HEK293 (cell line): ENCODE measurements around the gene IFI30.
A peak's percentile ranks its signal among the peaks of the same experiment; 100 is the strongest.

Experiments
- CTCF ChIA-PET: fragments of 350-600 bp; formaldehyde crosslinking; extraction: SDS; loops from one replicate; lab custom pipeline; 2021; ENCODE audit warnings: antibody characterized with exemption; lab: Yijun Ruan, JAX
- POLR2A ChIA-PET: fragments of 300-600 bp; formaldehyde crosslinking; extraction: SDS; loops from one replicate; lab custom pipeline; 2020; ENCODE audit warnings: antibody characterized with exemption, inconsistent platforms; lab: Yijun Ruan, JAX
- H3K27ac ChIP-seq: fragments of 200-500 bp; sonication (Bioruptor generic); 2 replicates; pipeline ENCODE4 v1.5.1; 2014; ENCODE audit warnings: low read depth, low read length, control low read depth, inconsistent platforms; ENCODE audit errors: extremely low read depth
- H3K36me3 ChIP-seq, 2 experiments: fragments of 200-500 bp in 1 of 2; sonication (Bioruptor generic) in 1 of 2; 1 replicate in 1 of 2; 2 replicates in 1 of 2; pipeline ENCODE4 v1.5.1; 2014 to 2017; ENCODE audit warnings: inconsistent platforms in 2 of 2, low read length in 2 of 2; ENCODE audit not compliant: control insufficient read depth in 2 of 2, insufficient read depth in 1 of 2
- H3K4me1 ChIP-seq: fragments of 200-500 bp; sonication (Bioruptor generic); 2 replicates; pipeline ENCODE4 v1.5.1; 2014; ENCODE audit warnings: mild to moderate bottlenecking, low read length, inconsistent platforms; ENCODE audit not compliant: control insufficient read depth, insufficient read depth
- H3K4me3 ChIP-seq: 2 replicates; pipeline ENCODE4 v1.5.1; 2011; ENCODE audit warnings: low read depth, mild to moderate bottlenecking, control low read depth, low read length, moderate library complexity
- H3K9me3 ChIP-seq: fragments of 200-500 bp; sonication (Bioruptor generic); 2 replicates; pipeline ENCODE4 v1.5.1; 2014; ENCODE audit warnings: low read depth, low read length, inconsistent platforms; ENCODE audit not compliant: control insufficient read depth, insufficient read depth
- AEBP2 ChIP-seq: fragments of 450-650 bp; formaldehyde crosslinking; IDR thresholded peaks from 2 replicates; pipeline ENCODE4 v1.5.1; 2016; ENCODE audit warnings: missing biosample characterization, missing genetic modification characterization, borderline replicate concordance
- KLF1 ChIP-seq: fragments of 450-650 bp; formaldehyde crosslinking; IDR thresholded peaks from 2 replicates; pipeline ENCODE4 v1.5.1; 2016; ENCODE audit warnings: missing biosample characterization, missing genetic modification characterization
- KLF9 ChIP-seq: fragments of 450-650 bp; formaldehyde crosslinking; IDR thresholded peaks from 2 replicates; pipeline ENCODE4 v1.5.1; 2016; ENCODE audit warnings: missing biosample characterization, missing genetic modification characterization, low read depth
- OSR2 ChIP-seq: fragments of 450-650 bp; formaldehyde crosslinking; IDR thresholded peaks from 2 replicates; pipeline ENCODE4 v1.5.1; 2016; ENCODE audit warnings: missing biosample characterization, missing genetic modification characterization
- PRDM10 ChIP-seq: fragments of 450-650 bp; formaldehyde crosslinking; IDR thresholded peaks from 2 replicates; pipeline ENCODE4 v1.5.1; 2016; ENCODE audit warnings: missing biosample characterization, missing genetic modification characterization
- ZBTB49 ChIP-seq: fragments of 450-650 bp; formaldehyde crosslinking; IDR thresholded peaks from 2 replicates; pipeline ENCODE4 v1.5.1; 2016; ENCODE audit warnings: missing biosample characterization, missing genetic modification characterization, low read depth
- ZBTB7A ChIP-seq: fragments of 450-650 bp; formaldehyde crosslinking; IDR thresholded peaks from 2 replicates; pipeline ENCODE4 v1.5.1; 2016; ENCODE audit warnings: low read depth, missing biosample characterization, missing genetic modification characterization
- ZFP41 ChIP-seq: fragments of 450-650 bp; formaldehyde crosslinking; IDR thresholded peaks from 2 replicates; pipeline ENCODE4 v1.5.1; 2016; ENCODE audit warnings: missing biosample characterization, missing genetic modification characterization, borderline replicate concordance
- ZNF2 ChIP-seq: fragments of 450-650 bp; formaldehyde crosslinking; IDR thresholded peaks from 2 replicates; pipeline ENCODE4 v1.5.1; 2016; ENCODE audit warnings: missing biosample characterization, missing genetic modification characterization
- ZNF266 ChIP-seq: fragments of 450-650 bp; formaldehyde crosslinking; IDR thresholded peaks from 2 replicates; pipeline ENCODE4 v1.5.1; 2016; ENCODE audit warnings: missing biosample characterization, missing genetic modification characterization, low read depth
- ZNF416 ChIP-seq: fragments of 450-650 bp; formaldehyde crosslinking; IDR thresholded peaks from 2 replicates; pipeline ENCODE4 v1.5.1; 2016; ENCODE audit warnings: missing biosample characterization, missing genetic modification characterization
- ZNF558 ChIP-seq: fragments of 450-650 bp; formaldehyde crosslinking; IDR thresholded peaks from 2 replicates; pipeline ENCODE4 v1.5.1; 2016; ENCODE audit warnings: missing biosample characterization, missing genetic modification characterization
- ZNF600 ChIP-seq: fragments of 450-650 bp; formaldehyde crosslinking; IDR thresholded peaks from 2 replicates; pipeline ENCODE4 v1.5.1; 2016; ENCODE audit warnings: missing biosample characterization, missing genetic modification characterization
- ZNF623 ChIP-seq: fragments of 450-650 bp; formaldehyde crosslinking; IDR thresholded peaks from 2 replicates; pipeline ENCODE4 v1.5.1; 2016; ENCODE audit warnings: missing biosample characterization, missing genetic modification characterization
- ZNF692 ChIP-seq: fragments of 450-650 bp; formaldehyde crosslinking; IDR thresholded peaks from 2 replicates; pipeline ENCODE4 v1.5.1; 2016; ENCODE audit warnings: missing biosample characterization, missing genetic modification characterization
- ZNF792 ChIP-seq: fragments of 450-650 bp; formaldehyde crosslinking; IDR thresholded peaks from 2 replicates; pipeline ENCODE4 v1.5.1; 2016; ENCODE audit warnings: missing biosample characterization, missing genetic modification characterization
- ZNF843 ChIP-seq: fragments of 450-650 bp; formaldehyde crosslinking; IDR thresholded peaks from 2 replicates; pipeline ENCODE4 v1.5.1; 2016; ENCODE audit warnings: missing biosample characterization, missing genetic modification characterization

The IFI30 gene

GRCh38 chr19:18143902-18144301 lies 29.7 kb upstream of the IFI30 start (continued):
- no peak for TF ChIP-seq ZNF266 (tag by site-specific recombination)
- TF ChIP-seq ZFP41 (tag by site-specific recombination): no peak
- no peak for TF ChIP-seq AEBP2
- TF ChIP-seq ZNF843 (tag by site-specific recombination): no peak
- TF ChIP-seq PRDM10 (tag by site-specific recombination): no peak
- no peak for TF ChIP-seq ZNF416
- no peak for TF ChIP-seq ZBTB7A
- TF ChIP-seq ZNF692: peak; percentile 47; the same call in 1 of the 2 replicates
- TF ChIP-seq, all 188 proteins: peak for 3

- Histone ChIP-seq H3K4me3 (no peak overlapping the region), H3K36me3 (peaks cover 0 to 42% of the 10 kb centered on the region in 2 experiments; a peak in 2 of 3 replicates)
Observed at GRCh38 chr19:18144361-18144760, 29.3 kb upstream of the IFI30 start.

GRCh38 chr19:18144906-18145305 lies 28.7 kb upstream of the IFI30 start:
- ChIA-PET CTCF (interaction anchor here (1.6 kb wide), 1 partner anchor 34 kb away, joined by 3 read pairs; no protein-coding TSS in a partner anchor), POLR2A (no interaction called here)
- Histone ChIP-seq H3K9me3 (no peaks in the 10 kb centered on the region), H3K27ac (no peak overlapping the region), H3K4me3 (no peak overlapping the region)
- TF ChIP-seq ZNF558 (no peak), ZNF792 (tag by site-specific recombination) (no peak), KLF9 (tag by site-specific recombination) (no peak), ZBTB49 (no peak), ZNF623 (tag by site-specific recombination) (0 out of 2 replicates have a peak, but pooled peaks have one; percentile 0)
- TF ChIP-seq, all 188 proteins: peak for 1
- H3K4me1 ChIP-seq: no peaks in the 10 kb centered on the region
- H3K36me3 ChIP-seq: peaks cover 0 to 42% of the 10 kb centered on the region in 2 experiments; a peak in 2 of 3 replicates

More at GRCh38 chr19:18144361-18144760, 29.3 kb upstream of the IFI30 start:
- POLR2A ChIA-PET: no interaction called here
- H3K9me3 ChIP-seq: no peaks in the 10 kb centered on the region
- TF ChIP-seq KLF1 (tag by site-specific recombination) (no peak), ZNF843 (tag by site-specific recombination) (no peak), ZNF2 (tag by site-specific recombination) (no peak), ZNF600 (tag by site-specific recombination) (no peak), OSR2 (tag by site-specific recombination) (no peak), ZNF792 (tag by site-specific recombination) (no peak)
- H3K27ac ChIP-seq: no peak overlapping the region
- CTCF ChIA-PET: interaction anchor here (0.6 to 0.8 kb wide), 2 partner anchors 19 to 31 kb away, joined by 3 to 4 read pairs; no protein-coding TSS in a partner anchor
- no peaks in the 10 kb centered on the region for H3K4me1 ChIP-seq
